H9 (cell line): Measurements from ENCODE around the gene RABGAP1L. TPM values are rescaled to one million over a fixed set of nuclear protein-coding genes. Genes with fewer than 3 reads are reported as not detected.

Experiments used
- DNase-seq: peaks from one replicate; pipeline ENCODE4 v3.0.0-alpha.2; 2017
- H2AFZ ChIP-seq: one replicate; pipeline ENCODE4 v1.6.1; 2013; ENCODE audit warnings: mild to moderate bottlenecking, low read length, control low read depth, moderate library complexity
- H2AK5ac ChIP-seq: 2 replicates; pipeline ENCODE4 v1.6.1; 2013; ENCODE audit warnings: low read length, control low read depth, mixed read lengths; ENCODE audit not compliant: insufficient read length
- H2BK120ac ChIP-seq: one replicate; pipeline ENCODE4 v1.6.1; 2013; ENCODE audit warnings: low read depth, mild to moderate bottlenecking, low read length, control low read depth, inconsistent platforms; ENCODE audit not compliant: poor library complexity, severe bottlenecking
- H2BK12ac ChIP-seq: 2 replicates; pipeline ENCODE4 v1.6.1; 2013; ENCODE audit warnings: low read length, control low read depth, mixed read lengths, low read depth; ENCODE audit not compliant: insufficient read length
- H2BK15ac ChIP-seq: 2 replicates; pipeline ENCODE4 v1.6.1; 2013; ENCODE audit warnings: low read depth, low read length, control low read depth
- H2BK20ac ChIP-seq: one replicate; pipeline ENCODE4 v1.6.1; 2013; ENCODE audit warnings: low read depth, mild to moderate bottlenecking, low read length, control low read depth, inconsistent platforms; ENCODE audit not compliant: poor library complexity, severe bottlenecking
- H2BK5ac ChIP-seq: 2 replicates; pipeline ENCODE4 v1.6.1; 2013; ENCODE audit warnings: low read length, control low read depth, mixed read lengths; ENCODE audit not compliant: insufficient read length
- H3K14ac ChIP-seq: 2 replicates; pipeline ENCODE4 v1.6.1; 2013; ENCODE audit warnings: low read length, control low read depth; ENCODE audit not compliant: insufficient read depth
- H3K18ac ChIP-seq: 2 replicates; pipeline ENCODE4 v1.6.1; 2013; ENCODE audit warnings: low read depth, mild to moderate bottlenecking, mixed read lengths, low read length, control low read depth; ENCODE audit not compliant: insufficient read length
- H3K23ac ChIP-seq: 2 replicates; pipeline ENCODE4 v1.6.1; 2013; ENCODE audit warnings: low read length, control low read depth, mixed read lengths, low read depth; ENCODE audit not compliant: insufficient read length
- H3K23me2 ChIP-seq: 2 replicates; pipeline ENCODE4 v1.6.1; 2013; ENCODE audit warnings: low read depth, mild to moderate bottlenecking, mixed read lengths, low read length, control low read depth; ENCODE audit not compliant: insufficient read length, poor library complexity, severe bottlenecking
- H3K27ac ChIP-seq: 2 replicates; pipeline ENCODE4 v1.5.1; 2013; ENCODE audit warnings: low read length, control low read depth, mixed read lengths, low read depth; ENCODE audit not compliant: insufficient read length
- H3K27me3 ChIP-seq: 2 replicates; pipeline ENCODE4 v1.6.1; 2013; ENCODE audit warnings: low read length, control low read depth, inconsistent platforms; ENCODE audit not compliant: insufficient read depth
- H3K4ac ChIP-seq: 2 replicates; pipeline ENCODE4 v1.6.1; 2013; ENCODE audit warnings: low read depth, mild to moderate bottlenecking, control low read depth, inconsistent platforms, low read length, moderate library complexity
- H3K4me1 ChIP-seq: 2 replicates; pipeline ENCODE4 v1.6.1; 2013; ENCODE audit warnings: low read length, control low read depth, inconsistent platforms; ENCODE audit not compliant: insufficient read depth
- H3K4me2 ChIP-seq: 2 replicates; pipeline ENCODE4 v1.6.1; 2013; ENCODE audit warnings: low read length, control low read depth, mixed read lengths; ENCODE audit not compliant: insufficient read length, insufficient read depth
- H3K56ac ChIP-seq: 2 replicates; pipeline ENCODE4 v1.6.1; 2013; ENCODE audit warnings: low read depth, mild to moderate bottlenecking, mixed read lengths, low read length, control low read depth; ENCODE audit not compliant: insufficient read length
- H3K79me1 ChIP-seq: 2 replicates; pipeline ENCODE4 v1.6.1; 2013; ENCODE audit warnings: low read depth, mild to moderate bottlenecking, moderate library complexity, low read length, control low read depth, inconsistent platforms; ENCODE audit not compliant: insufficient read depth, poor library complexity, severe bottlenecking
- H3K79me2 ChIP-seq: 2 replicates; pipeline ENCODE4 v1.6.1; 2013; ENCODE audit warnings: low read length, control low read depth, inconsistent platforms; ENCODE audit not compliant: insufficient read depth
- H3K9ac ChIP-seq: 2 replicates; pipeline ENCODE4 v1.6.1; 2013; ENCODE audit warnings: low read length, control low read depth, mixed read lengths; ENCODE audit not compliant: insufficient read length; ENCODE audit errors: extremely low read depth
- H3K9me3 ChIP-seq: one replicate; pipeline ENCODE4 v1.6.1; 2013; ENCODE audit warnings: low read depth, low read length, inconsistent platforms; ENCODE audit not compliant: control insufficient read depth
- H3T11ph ChIP-seq: one replicate; pipeline ENCODE4 v1.6.1; 2013; ENCODE audit warnings: mild to moderate bottlenecking, low read length, control low read depth, inconsistent platforms
- H4K20me1 ChIP-seq: one replicate; pipeline ENCODE4 v1.6.1; 2013; ENCODE audit not compliant: control insufficient read depth, insufficient read length, insufficient read depth
- H4K5ac ChIP-seq: 2 replicates; pipeline ENCODE4 v1.6.1; 2013; ENCODE audit warnings: low read depth, mild to moderate bottlenecking, mixed read lengths, low read length, control low read depth; ENCODE audit not compliant: insufficient read length
- H4K8ac ChIP-seq: replicated peaks from 2 replicates; pipeline ENCODE4 v1.6.1; 2013; ENCODE audit warnings: low read length, control low read depth, mixed read lengths, low read depth; ENCODE audit not compliant: insufficient read length
- H4K91ac ChIP-seq: 2 replicates; pipeline ENCODE4 v1.6.1; 2013; ENCODE audit warnings: low read depth, mild to moderate bottlenecking, moderate library complexity, mixed read lengths, low read length, control low read depth; ENCODE audit not compliant: insufficient read length
- H3K27ac Mint-ChIP-seq, 3 experiments: 2 replicates in 2 of 3; 3 replicates in 1 of 3; pipeline ENCODE4 v1.8.0; 2020 to 2021; ENCODE audit warnings: mixed read lengths in 3 of 3, mild to moderate bottlenecking in 1 of 3, moderate library complexity in 1 of 3
- H3K27me3 Mint-ChIP-seq: 2 replicates; pipeline ENCODE4 v1.8.0; 2021; ENCODE audit warnings: low read depth, mild to moderate bottlenecking, moderate library complexity, mixed read lengths
- H3K36me3 Mint-ChIP-seq, 3 experiments: 2 replicates in 2 of 3; 3 replicates in 1 of 3; pipeline ENCODE4 v1.8.0; 2020 to 2021; ENCODE audit warnings: low read depth in 3 of 3, mixed read lengths in 3 of 3; ENCODE audit not compliant: insufficient read depth in 1 of 3
- H3K4me1 Mint-ChIP-seq, 2 experiments: 2 replicates each; pipeline ENCODE4 v1.8.0; 2020; ENCODE audit warnings: mixed read lengths in 2 of 2
- H3K4me3 Mint-ChIP-seq, 2 experiments: 2 replicates in 1 of 2; 3 replicates in 1 of 2; pipeline ENCODE4 v1.8.0; 2020 to 2021; ENCODE audit warnings: mild to moderate bottlenecking in 2 of 2, mixed read lengths in 2 of 2, moderate library complexity in 1 of 2
- H3K9me3 Mint-ChIP-seq, 2 experiments: 2 replicates in 1 of 2; 3 replicates in 1 of 2; pipeline ENCODE4 v1.8.0; 2020; ENCODE audit warnings: mild to moderate bottlenecking in 2 of 2, mixed read lengths in 2 of 2, moderate library complexity in 1 of 2
- CTCF ChIP-seq: fragments of 200-600 bp; sonication (generic); conservative IDR thresholded peaks from 3 replicates; pipeline ENCODE4 v1.8.0; 2021; ENCODE audit warnings: antibody characterized with exemption, mild to moderate bottlenecking
- WGBS: extraction: QIAGEN DNeasy Blood & Tissue Kit; methylation state at CpG from one replicate; pipeline ENCODE4 v1.1.7; 2013; ENCODE audit warnings: missing lambda C conversion rate, low lambda C conversion rate, mixed read lengths; ENCODE audit not compliant: insufficient read length; ENCODE audit errors: extremely low coverage; 5-methylcytosine and 5-hydroxymethylcytosine counted together
- total RNA-seq: library from RNA; stranded (reverse); gene quantifications from 2 replicates; pipeline ENCODE4 v1.2.1, GENCODE V29; 2021

RABGAP1L gene
- total RNA-seq, 1 experiment from 2014 or later = 147 TPM

- TF ChIP-seq CTCF = no peak
- Histone ChIP-seq H2BK20ac (no peak overlapping the region), H2AK5ac (no peak overlapping the region), H2BK5ac (no peak overlapping the region), H3K9ac (no peak overlapping the region), H3K18ac (no peak overlapping the region), H4K8ac (no peak overlapping the region), H2BK12ac (no peak overlapping the region), H2AFZ (no peak overlapping the region), H2BK120ac (no peak overlapping the region), H3K79me2 (no peaks in the 10 kb centered on the region), H3K79me1 (no peaks in the 10 kb centered on the region), H3K9me3 (no peaks in the 10 kb centered on the region), H3K14ac (no peak overlapping the region), H3K56ac (no peak overlapping the region), H3K4me2 (no peak overlapping the region), H3K23ac (no peak overlapping the region), H3K23me2 (no peaks in the 10 kb centered on the region), H2BK15ac (no peak overlapping the region), H3K4me1 (no peaks in the 10 kb centered on the region), H3K4ac (no peak overlapping the region), H4K91ac (no peak overlapping the region), H4K5ac (no peak overlapping the region), H4K20me1 (no peaks in the 10 kb centered on the region), H3K27me3 (no peaks in the 10 kb centered on the region), H3T11ph (no peak overlapping the region), H3K27ac (no peak overlapping the region)
- DNase-seq = no peak
- Mint-ChIP-seq H3K4me3 (no peak overlapping the region), H3K27ac (no peak overlapping the region; a peak in 1 of 7 replicates), H3K9me3 (peaks cover 0 to 3% of the 10 kb centered on the region in 2 experiments; a peak in 1 of 5 replicates), H3K27me3 (no peaks in the 10 kb centered on the region), H3K36me3 (peaks cover 0 to 3% (median 0%) of the 10 kb centered on the region in 3 experiments; a peak in 2 of 7 replicates), H3K4me1 (no peaks in the 10 kb centered on the region)
- no CpG with 5 or more reads among the region's 4 CpGs for WGBS
These were observed 234.6 kb downstream of the RABGAP1L start for GRCh38 chr1:174393885-174394284.
